Epithelial cell of esophagus (primary cell): ENCODE data around the gene LMO2.

Experiments used
- DNase-seq: peaks from one replicate; pipeline ENCODE4 v3.0.0; 2010; ENCODE audit warnings: low read depth
- H3K4me3 ChIP-seq: 2 replicates; pipeline ENCODE4 v1.5.1; 2011; ENCODE audit warnings: mild to moderate bottlenecking, low read length, control low read depth
- TF ChIP-seq, protein P1 (sequence below): IDR thresholded peaks from 2 replicates; pipeline ENCODE4 v1.5.1; 2011; ENCODE audit warnings: low read depth, mild to moderate bottlenecking, low read length, control low read depth, inconsistent platforms; ENCODE audit not compliant: insufficient read depth; ENCODE audit errors: missing control alignments

LMO2 gene

DNA sequence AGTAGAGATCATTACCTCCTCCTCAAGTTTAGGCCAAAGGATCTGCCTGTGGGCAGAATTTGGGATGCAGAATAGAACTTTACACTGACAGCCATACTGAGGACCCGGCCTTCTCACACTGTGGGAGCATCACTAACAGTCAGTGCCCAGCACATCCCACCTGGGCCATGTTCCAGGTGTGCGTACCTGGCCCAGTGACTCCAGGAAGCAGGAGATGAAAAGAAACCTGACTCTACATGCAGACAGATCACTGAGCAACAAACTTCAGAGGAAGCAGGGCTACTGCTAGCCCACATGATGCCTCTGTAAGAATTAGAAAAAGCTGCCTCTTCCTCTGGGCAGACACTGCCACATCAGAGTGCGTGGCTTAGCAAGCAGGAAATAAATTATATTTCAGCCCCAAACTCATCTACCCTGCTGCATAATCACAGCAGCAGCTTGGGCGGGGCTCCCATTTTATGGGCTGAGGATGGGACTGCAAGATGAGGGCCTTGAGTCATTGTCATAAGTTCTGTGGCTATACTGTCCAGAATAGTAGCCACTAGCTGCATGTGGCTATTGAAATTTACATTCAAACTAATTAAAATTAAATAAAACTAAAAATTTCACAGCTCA is 6.0 kb upstream of the LMO2 start:
- H3K4me3 ChIP-seq = no peak overlapping the region
- DNase-seq = peak; percentile 53
- TF ChIP-seq, protein P1, sequence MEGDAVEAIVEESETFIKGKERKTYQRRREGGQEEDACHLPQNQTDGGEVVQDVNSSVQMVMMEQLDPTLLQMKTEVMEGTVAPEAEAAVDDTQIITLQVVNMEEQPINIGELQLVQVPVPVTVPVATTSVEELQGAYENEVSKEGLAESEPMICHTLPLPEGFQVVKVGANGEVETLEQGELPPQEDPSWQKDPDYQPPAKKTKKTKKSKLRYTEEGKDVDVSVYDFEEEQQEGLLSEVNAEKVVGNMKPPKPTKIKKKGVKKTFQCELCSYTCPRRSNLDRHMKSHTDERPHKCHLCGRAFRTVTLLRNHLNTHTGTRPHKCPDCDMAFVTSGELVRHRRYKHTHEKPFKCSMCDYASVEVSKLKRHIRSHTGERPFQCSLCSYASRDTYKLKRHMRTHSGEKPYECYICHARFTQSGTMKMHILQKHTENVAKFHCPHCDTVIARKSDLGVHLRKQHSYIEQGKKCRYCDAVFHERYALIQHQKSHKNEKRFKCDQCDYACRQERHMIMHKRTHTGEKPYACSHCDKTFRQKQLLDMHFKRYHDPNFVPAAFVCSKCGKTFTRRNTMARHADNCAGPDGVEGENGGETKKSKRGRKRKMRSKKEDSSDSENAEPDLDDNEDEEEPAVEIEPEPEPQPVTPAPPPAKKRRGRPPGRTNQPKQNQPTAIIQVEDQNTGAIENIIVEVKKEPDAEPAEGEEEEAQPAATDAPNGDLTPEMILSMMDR = no peak

DNA sequence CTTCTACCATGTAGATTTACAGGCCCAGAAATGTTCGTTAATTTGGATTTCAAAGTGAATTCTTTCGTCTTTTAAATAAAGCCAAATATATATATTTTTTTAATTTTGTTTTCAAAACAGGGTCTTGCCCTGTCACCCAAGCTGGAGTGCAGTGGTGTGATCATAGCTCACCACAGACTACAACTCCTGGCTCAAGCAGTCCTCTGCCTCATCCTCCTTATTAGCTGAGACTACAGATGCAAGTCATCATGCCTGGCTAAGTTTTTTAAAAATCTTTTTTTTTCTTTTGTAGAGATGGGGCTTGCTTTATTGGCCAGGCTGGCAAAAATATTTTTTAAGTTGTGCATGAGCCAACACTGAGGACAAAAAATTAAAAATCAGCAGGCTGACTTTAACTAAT is 5.0 kb upstream of the LMO2 start:
- TF ChIP-seq, protein P1 = no peak
- H3K4me3 ChIP-seq = no peak overlapping the region
- no peak for DNase-seq

DNA sequence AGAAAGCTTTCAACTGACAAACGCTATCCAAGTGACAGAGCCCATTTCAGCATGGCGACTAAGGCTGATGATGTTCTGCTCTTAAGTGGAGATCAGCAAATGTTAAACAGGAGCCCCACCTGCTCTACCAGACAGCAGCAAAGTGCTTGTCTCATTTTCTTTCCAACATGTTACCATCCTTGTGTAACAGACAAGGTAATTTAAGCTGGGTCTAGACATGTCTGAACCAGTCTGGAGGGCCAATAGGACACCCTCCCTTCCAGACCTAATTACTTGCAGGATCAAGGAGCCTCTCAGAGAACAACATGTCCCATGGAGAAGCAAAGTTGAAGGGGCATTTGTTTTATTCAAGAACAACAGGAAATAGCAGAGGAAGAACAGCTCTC is 3.9 kb upstream of the LMO2 start:
- H3K4me3 ChIP-seq = no peak overlapping the region
- TF ChIP-seq, protein P1 = no peak
- DNase-seq = peak; percentile 83

DNA sequence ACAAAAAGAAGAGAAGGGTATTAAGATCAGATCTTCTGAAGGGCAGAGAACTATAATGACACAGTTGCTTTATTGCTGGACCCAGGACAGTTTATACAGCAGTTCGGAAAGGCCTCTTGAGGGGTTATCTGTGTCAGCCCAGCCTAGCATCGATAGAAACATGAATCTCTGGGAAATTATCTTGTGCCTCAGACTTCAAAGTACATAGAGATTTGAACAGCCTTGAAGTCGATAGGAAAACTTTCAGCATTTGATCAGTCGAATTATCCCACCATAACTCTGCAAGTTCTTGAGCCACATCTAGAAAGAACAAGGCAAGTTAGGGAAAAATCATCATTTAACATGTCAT is 2.5 kb upstream of the LMO2 start:
- no peak for DNase-seq
- TF ChIP-seq, protein P1 = no peak
- no peak overlapping the region for H3K4me3 ChIP-seq

DNA sequence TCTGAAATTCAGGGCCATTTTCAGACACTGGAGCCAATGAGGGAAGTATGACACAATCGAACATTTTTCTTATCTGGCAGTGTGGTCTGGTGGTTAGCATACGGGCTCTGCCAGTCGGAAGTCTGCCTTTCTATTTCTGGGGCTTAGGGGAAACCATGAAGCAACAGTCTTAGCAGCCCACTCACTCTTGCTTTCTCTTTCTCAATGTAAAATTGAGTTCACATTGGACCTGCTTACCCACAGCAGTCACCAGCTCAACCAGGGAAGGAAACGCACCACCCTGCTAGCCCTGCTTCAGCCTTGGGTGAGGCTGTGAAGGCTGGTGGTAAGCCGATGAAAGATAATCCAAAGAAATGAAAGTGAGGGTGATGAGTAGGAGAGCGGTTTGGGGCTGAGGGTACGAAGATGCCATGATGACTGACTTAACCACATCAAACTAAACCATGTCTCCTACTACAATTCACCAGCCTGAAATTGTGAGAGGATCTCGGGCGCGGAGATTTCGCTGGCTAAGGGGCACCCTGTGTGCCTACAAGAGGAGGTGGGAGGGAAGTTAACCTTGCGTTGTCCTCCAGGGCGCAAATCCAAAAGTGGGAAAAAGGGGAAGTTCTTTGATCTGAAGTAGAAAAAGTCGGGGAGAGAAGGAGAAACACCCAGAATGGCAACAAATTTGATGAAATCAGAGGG is 2.0 kb upstream of the LMO2 start:
- TF ChIP-seq, protein P1 = no peak
- no peak for DNase-seq
- H3K4me3 ChIP-seq = no peak overlapping the region

DNA sequence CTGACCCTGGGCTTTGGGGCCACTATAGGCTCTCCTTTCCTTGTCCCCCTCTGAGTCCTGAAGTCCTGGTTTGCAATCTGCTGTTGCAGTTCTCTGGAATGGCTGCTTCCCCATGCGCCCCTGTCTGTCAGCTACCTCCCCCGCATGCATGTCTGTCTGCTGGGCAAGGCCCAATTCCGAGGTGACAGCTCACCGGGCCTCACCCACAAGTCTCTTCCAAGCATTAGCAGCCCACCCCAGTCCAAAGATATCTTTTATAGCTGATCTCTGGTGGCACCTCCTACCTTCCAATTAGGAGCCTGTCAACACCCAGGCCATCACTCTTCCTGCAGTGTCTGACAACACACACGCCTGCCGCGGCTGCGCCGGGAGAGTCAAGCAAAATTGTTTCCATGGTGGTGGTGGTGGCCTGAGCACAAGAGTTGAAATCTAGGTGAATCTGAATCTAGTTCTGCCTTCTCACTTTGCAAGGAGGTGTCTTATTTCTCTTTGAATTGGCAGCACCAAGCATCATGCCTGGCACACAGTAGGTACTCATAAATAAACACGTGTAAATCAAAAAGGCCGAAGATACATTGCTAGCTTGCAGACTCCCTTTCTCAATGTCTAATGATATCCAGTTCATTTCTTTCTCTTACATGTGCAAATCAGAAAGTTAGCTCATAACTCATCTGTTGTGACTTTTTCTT is 1.2 kb upstream of the LMO2 start:
- no peak overlapping the region for H3K4me3 ChIP-seq
- TF ChIP-seq, protein P1 = no peak
- no peak for DNase-seq
